NCI-H460 (cell line): Measurements from ENCODE around the gene ELL2. TPM values are rescaled to one million over a fixed set of nuclear protein-coding genes. Genes with fewer than 3 reads are reported as not detected.
"Not testable (repeated sequence)": the region's sequence is repeated elsewhere in the genome, so short reads cannot be mapped to it uniquely, and the experiment has no call there.

Experiments used
- DNase-seq: peaks from one replicate; pipeline ENCODE4 v3.0.0-alpha.2; 2016; ENCODE audit warnings: low read depth; ENCODE audit errors: extremely low read depth
- total RNA-seq: library from RNA; depleted of rRNA; stranded (reverse); fragments of >200 nt; shearing (Covaris generic); gene quantifications from 2 replicates; pipeline ENCODE4 v1.2.3, GENCODE V29; 2014

Gene ELL2
- total RNA-seq, 1 experiment from 2014 or later: 92.3 TPM

GRCh38 chr5:95886340-95887044 is 75.2 kb downstream of the ELL2 start:
- no peak for DNase-seq

GRCh38 chr5:95884511-95884910 is 77.1 kb downstream of the ELL2 start:
- no peak for DNase-seq

- no peak for DNase-seq
These were observed 77.7 kb downstream of the ELL2 start for GRCh38 chr5:95884017-95884325.

- no peak for DNase-seq
These were observed 78.2 kb downstream of the ELL2 start for GRCh38 chr5:95883185-95884016.

- DNase-seq: no peak
These were observed 79.8 kb downstream of the ELL2 start for GRCh38 chr5:95881833-95882232.

GRCh38 chr5:95880081-95880926 is 81.3 kb downstream of the ELL2 start:
- DNase-seq: no peak

GRCh38 chr5:95879661-95880060 is 82.0 kb downstream of the ELL2 start:
- DNase-seq: no peak

- no peak for DNase-seq
These were observed 83.0 kb downstream of the ELL2 start for GRCh38 chr5:95878417-95879323.

GRCh38 chr5:95876782-95877181 is 84.9 kb downstream of the ELL2 start:
- DNase-seq: no peak

- no peak for DNase-seq
These were observed 87.4 kb downstream of the ELL2 start for GRCh38 chr5:95874246-95874645.

GRCh38 chr5:95873351-95873750 is 88.3 kb downstream of the ELL2 start:
- no peak for DNase-seq

- no peak for DNase-seq
These were observed 89.0 kb downstream of the ELL2 start for GRCh38 chr5:95872346-95873268.

- no peak for DNase-seq
These were observed 90.4 kb downstream of the ELL2 start for GRCh38 chr5:95871146-95871806.

GRCh38 chr5:95870105-95870672 is 91.5 kb downstream of the ELL2 start:
- no peak for DNase-seq

- DNase-seq: not testable (repeated sequence)
These were observed 92.3 kb downstream of the ELL2 start for GRCh38 chr5:95869173-95869855.

- no peak for DNase-seq
These were observed 93.5 kb downstream of the ELL2 start for GRCh38 chr5:95868136-95868535.

GRCh38 chr5:95866435-95867040 is 95.1 kb downstream of the ELL2 start:
- DNase-seq: no peak
